Measurements from ENCODE around the gene HAUS8. TPM values are rescaled to one million over a fixed set of nuclear protein-coding genes. Genes with fewer than 3 reads are reported as not detected.

Gene HAUS8
- total and polyA plus RNA-seq, 2 of the 4 experiments (the other 2 are of a cell fraction), result 3.4 to 14.2 TPM

- Histone ChIP-seq H3K9ac (ENCODE audit: low read depth, low read length) (no peak overlapping the region), H3K4me1 (ENCODE audit: control insufficient read depth, insufficient read depth, low read length) (no peaks in the 10 kb centered on the region), H2BK15ac (ENCODE audit: low read depth, low read length) (no peak overlapping the region), H3K14ac (replicated peaks; ENCODE audit: low read depth, low read length) (no peak overlapping the region), H4K8ac (ENCODE audit: low read depth in 2 of 2, low read length in 2 of 2) (no peak overlapping the region), H3K79me1 (ENCODE audit: low read depth in 1 of 2, low read length in 2 of 2) (no peaks in the 10 kb centered on the region), H4K20me1 (ENCODE audit: insufficient read depth, low read length) (no peaks in the 10 kb centered on the region), H2AFZ (replicated peaks; ENCODE audit: low read length, poor library complexity) (no peak overlapping the region), H3K27ac (ENCODE audit: insufficient read depth, low read length) (no peak overlapping the region), H3K36me3 (ENCODE audit: control insufficient read depth, insufficient read depth, low read length) (no peaks in the 10 kb centered on the region), H3K9me3 (ENCODE audit: control insufficient read depth, insufficient read depth, low read length) (peaks cover 3% of the 10 kb centered on the region; the same call in 1 of the 2 replicates), H3K9me1 (ENCODE audit: insufficient read depth, low read length) (no peaks in the 10 kb centered on the region), H2AK5ac (ENCODE audit: low read depth, low read length) (no peak overlapping the region), H3K18ac (ENCODE audit: low read depth, low read length) (no peak overlapping the region), H4K91ac (ENCODE audit: insufficient read depth, low read depth, low read length) (no peak overlapping the region), H2BK20ac (ENCODE audit: low read depth, low read length) (no peak overlapping the region), H3K4me3 (ENCODE audit: insufficient read depth, low read depth, low read length) (no peak overlapping the region), H3K4ac (ENCODE audit: low read depth, low read length) (no peak overlapping the region), H3K4me2 (ENCODE audit: low read depth, low read length) (no peak overlapping the region), H2BK5ac (ENCODE audit: low read depth, low read length, poor library complexity, severe bottlenecking) (no peak overlapping the region), H3K56ac (ENCODE audit: extremely low read depth, insufficient read depth, low read length) (no peak overlapping the region), H3K27me3 (ENCODE audit: control insufficient read depth, insufficient read depth, low read length) (peaks cover 6% of the 10 kb centered on the region; the same call in 1 of the 2 replicates), H2BK120ac (ENCODE audit: low read depth, low read length) (no peak overlapping the region), H2AK9ac (replicated peaks; ENCODE audit: low read depth, low read length, poor library complexity) (no peak overlapping the region), H4K5ac (ENCODE audit: low read depth, low read length) (no peak overlapping the region), H3K23ac (ENCODE audit: low read depth, low read length) (no peak overlapping the region)
- ChIA-PET POLR2A (ENCODE audit: unreplicated experiment) (no interaction called here), CTCF (no interaction called here)
- intact Hi-C loops (cut with micrococcal nuclease), result no loop called here
- BruUV-seq (replicated peaks), result no TSS peak
- dilution Hi-C loops (cut with HindIII; ENCODE audit: low sequenced_read_pairs, unreplicated experiment), result no loop called here
- in situ Hi-C loops (cut with MboI; ENCODE audit: low sequenced_read_pairs), result no loop called here
- no peak for DNase-seq
- no peak for ATAC-seq (ENCODE audit: low read depth)
- no peak for TF ChIP-seq NFE2L2 (IDR thresholded peaks at IDR 0.05; ENCODE audit: low read depth, low read length)
- no peak for TF ChIP-seq CTCF (conservative IDR thresholded peaks at IDR 0.05; ENCODE audit: low read depth, low read length)
- TF ChIP-seq BHLHE40 (IDR thresholded peaks at IDR 0.05; ENCODE audit: low read depth, low read length), result no peak
- TF ChIP-seq CEBPB (IDR thresholded peaks at IDR 0.05; ENCODE audit: low read depth, low read length), result no peak
- no peak for TF ChIP-seq ELK1 (IDR thresholded peaks at IDR 0.05; ENCODE audit: borderline replicate concordance, low read depth, low read length)
- no peak for TF ChIP-seq POLR2A (IDR thresholded peaks at IDR 0.05; ENCODE audit: low read depth, low read length)
- no peak for TF ChIP-seq RFX5 (IDR thresholded peaks at IDR 0.05; ENCODE audit: low read depth, low read length)
- no peak for TF ChIP-seq MXI1 (IDR thresholded peaks at IDR 0.05; ENCODE audit: borderline replicate concordance, low read depth, low read length)
- TF ChIP-seq SMC3 (IDR thresholded peaks at IDR 0.05; ENCODE audit: low read depth, low read length), result no peak
- TF ChIP-seq USF2 (IDR thresholded peaks at IDR 0.05; ENCODE audit: low read depth, low read length), result no peak
- TF ChIP-seq MAFK (IDR thresholded peaks at IDR 0.05; ENCODE audit: low read depth, low read length), result no peak
- TF ChIP-seq RAD21 (IDR thresholded peaks at IDR 0.05; ENCODE audit: low read length), result no peak
- TF ChIP-seq FOS (IDR thresholded peaks at IDR 0.05; ENCODE audit: low read depth, low read length), result no peak
- no peak for TF ChIP-seq CHD1 (IDR thresholded peaks at IDR 0.05; ENCODE audit: low read depth, low read length)
- 38% methylated on average over 3 of the region's 3 CpGs; no CpG with 5 or more reads in 1 of the 2 experiments for WGBS, 2 experiments (ENCODE audit: extremely low coverage in 2 of 2, insufficient read length in 1 of 2)
These were observed 70.3 kb downstream of the HAUS8 start for GRCh38 chr19:17005000-17005399.
